Lower leg skin (tissue), 3 donors: Measurements from ENCODE around the gene YPEL1.

Experiments
- CTCF ChIP-seq, 3 donors: fragments of 450-650 bp; IDR thresholded peaks; one replicate each; pipeline ENCODE4 v1.5.1; 2016; ENCODE audit warnings: antibody characterized with exemption in 3 of 3, mild to moderate bottlenecking in 3 of 3, moderate library complexity in 2 of 3
- POLR2A ChIP-seq, 2 donors: fragments of 450-650 bp; IDR thresholded peaks; one replicate each; pipeline ENCODE4 v1.6.1; 2016 to 2017; ENCODE audit warnings: antibody characterized with exemption in 2 of 2, mild to moderate bottlenecking in 1 of 2, moderate library complexity in 1 of 2

- TF ChIP-seq CTCF (IDR thresholded peaks at IDR 0.05) (no peak), POLR2A (IDR thresholded peaks at IDR 0.05) (no peak)
These were observed 21.4 kb downstream of the YPEL1 start for GRCh38 chr22:21714059-21714770.
